Measurements from ENCODE around the gene ALDH5A1.

The ALDH5A1 gene

DNA sequence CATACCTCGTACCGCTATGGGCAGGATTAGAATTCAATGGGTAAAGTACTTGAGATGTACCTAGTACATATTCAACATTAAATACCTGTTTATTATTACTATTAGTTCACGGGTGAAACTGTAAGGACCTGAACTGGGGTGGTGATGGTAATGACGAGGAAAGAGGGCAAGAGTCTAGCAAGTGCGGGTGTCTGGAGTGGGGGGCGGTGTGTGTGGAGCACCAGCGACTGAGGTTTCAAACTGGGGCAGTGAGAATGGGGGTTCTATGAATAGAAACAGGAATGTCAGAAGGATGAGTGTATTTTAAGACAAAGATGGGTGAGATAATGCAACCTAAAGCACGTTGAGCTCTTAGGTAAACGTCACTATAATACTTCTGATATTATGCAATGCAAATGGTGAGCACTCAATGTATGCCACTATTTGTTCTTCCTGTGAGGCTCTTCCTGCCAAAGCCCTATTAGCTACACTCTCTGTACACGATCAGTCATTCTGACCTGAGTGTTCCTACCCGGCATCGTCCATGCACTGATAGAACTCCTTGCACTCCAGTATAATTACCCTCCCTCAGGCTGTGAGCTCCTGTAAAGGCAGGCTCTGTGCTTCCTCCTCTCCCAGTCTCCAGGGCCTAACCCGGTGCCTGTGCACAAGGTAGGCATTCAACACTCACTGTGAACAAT lies 55.0 kb downstream of the ALDH5A1 start:
- no peak for TF ChIP-seq GATA3 (IDR thresholded peaks at IDR 0.05; ENCODE audit: low read depth, low read length)
- no peak for TF ChIP-seq GATA2 (IDR thresholded peaks at IDR 0.05; ENCODE audit: low read depth, low read length)

DNA sequence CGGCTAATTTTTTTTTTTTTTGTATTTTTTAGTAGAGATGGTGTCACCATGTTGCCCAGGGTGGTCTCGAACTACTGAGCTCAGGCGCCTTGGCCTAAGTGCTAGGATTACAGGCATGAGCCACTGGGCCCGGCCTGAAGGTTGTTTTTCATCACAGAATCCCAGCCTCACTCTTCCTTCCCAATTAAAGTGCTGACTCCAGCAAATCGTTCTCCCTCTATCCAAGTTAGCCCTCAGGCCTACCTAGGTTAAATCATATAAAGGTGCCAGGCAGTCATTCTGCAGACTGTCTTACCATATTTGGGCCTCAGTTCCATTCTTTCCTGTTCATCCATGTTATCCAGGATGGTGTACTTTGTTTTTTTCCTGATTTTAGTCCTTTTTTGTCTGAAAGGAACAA lies 56.4 kb downstream of the ALDH5A1 start:
- no peak for TF ChIP-seq GATA3 (IDR thresholded peaks at IDR 0.05; ENCODE audit: low read depth, low read length)

DNA sequence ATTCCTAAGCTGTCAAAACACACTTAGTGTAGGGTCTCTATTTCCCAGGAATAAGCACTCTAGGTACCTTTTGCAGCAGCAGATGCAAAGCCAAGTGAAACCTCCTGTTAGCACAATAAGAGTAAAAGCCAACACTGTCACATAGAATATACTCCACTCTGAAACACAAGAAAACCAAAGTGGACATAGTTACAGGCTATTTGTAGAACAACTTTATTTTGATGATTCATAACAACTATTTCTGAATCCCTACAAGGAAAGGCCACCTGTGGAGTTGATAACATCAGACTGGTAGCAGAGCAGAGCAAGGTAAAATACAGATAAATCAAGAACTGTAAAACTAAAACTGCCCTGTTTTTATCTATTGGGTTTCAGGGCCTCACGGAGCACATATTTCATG lies 59.7 kb downstream of the ALDH5A1 start:
- TF ChIP-seq GATA2 (IDR thresholded peaks at IDR 0.05; ENCODE audit: low read depth, low read length), result no peak
- no peak for TF ChIP-seq GATA3 (IDR thresholded peaks at IDR 0.05; ENCODE audit: low read depth, low read length)

DNA sequence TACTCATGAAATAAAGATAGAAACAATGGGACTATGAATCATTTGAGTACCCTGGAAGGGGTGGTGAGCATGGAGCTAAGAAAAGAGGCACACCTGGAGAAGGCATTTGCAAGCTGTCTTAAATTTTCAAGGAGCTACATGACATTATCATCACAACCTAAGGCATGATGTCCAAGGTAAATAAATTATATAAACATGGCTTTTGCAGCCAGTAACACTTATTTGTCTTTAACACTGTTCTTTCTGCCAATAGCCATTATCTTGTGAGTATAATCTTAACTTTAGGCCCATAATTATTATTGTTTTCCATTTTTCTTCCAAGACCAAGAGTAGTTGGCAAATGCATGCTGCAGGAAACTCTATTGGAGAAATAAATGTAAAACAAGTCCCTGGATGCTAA lies 63.7 kb downstream of the ALDH5A1 start:
- TF ChIP-seq GATA2 (IDR thresholded peaks at IDR 0.05; ENCODE audit: low read depth, low read length), result no peak

DNA sequence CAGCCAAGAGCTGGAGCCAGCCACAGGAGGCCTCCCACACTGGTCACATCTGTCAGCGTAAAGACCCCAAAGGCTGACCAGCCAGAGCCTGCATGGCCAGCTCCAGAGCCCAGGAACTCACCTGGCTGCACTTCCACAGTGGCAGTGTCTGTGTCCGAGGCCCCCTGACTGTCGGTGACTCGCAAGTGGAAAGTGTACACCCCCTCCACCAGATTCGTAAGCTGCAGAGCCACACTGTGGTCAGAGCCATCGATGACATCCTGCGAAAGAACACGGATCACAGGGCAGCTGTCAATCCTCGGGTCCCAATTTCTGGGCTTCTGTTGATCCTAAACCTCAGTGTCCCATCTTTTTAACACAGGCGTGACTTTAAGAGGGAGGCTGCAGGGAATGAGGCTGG lies 69.3 kb downstream of the ALDH5A1 start:
- no peak for TF ChIP-seq GATA2 (IDR thresholded peaks at IDR 0.05; ENCODE audit: low read depth, low read length)
- no peak for TF ChIP-seq GATA3 (IDR thresholded peaks at IDR 0.05; ENCODE audit: low read depth, low read length)

DNA sequence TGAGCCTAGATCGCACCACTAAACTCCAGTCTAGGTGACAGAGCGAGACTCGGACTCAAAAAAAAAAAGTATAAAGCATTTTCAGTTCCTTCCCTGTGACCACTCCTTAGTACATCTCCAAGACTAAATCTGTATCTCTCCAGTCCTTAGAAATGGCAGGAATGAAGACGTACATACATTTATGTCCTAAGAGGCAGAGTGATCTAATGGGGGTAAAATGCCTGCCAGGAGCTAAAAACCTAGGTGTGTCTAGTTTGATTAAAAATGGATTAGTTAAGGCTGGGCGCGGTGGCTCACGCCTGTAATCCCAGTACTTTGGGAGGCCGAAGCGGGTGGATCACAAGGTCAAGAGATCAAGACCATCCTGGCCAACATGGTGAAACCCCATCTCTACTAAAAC lies 70.4 kb downstream of the ALDH5A1 start:
- TF ChIP-seq GATA2 (IDR thresholded peaks at IDR 0.05; ENCODE audit: low read depth, low read length) (no peak), GATA3 (IDR thresholded peaks at IDR 0.05; ENCODE audit: low read depth, low read length) (no peak)

DNA sequence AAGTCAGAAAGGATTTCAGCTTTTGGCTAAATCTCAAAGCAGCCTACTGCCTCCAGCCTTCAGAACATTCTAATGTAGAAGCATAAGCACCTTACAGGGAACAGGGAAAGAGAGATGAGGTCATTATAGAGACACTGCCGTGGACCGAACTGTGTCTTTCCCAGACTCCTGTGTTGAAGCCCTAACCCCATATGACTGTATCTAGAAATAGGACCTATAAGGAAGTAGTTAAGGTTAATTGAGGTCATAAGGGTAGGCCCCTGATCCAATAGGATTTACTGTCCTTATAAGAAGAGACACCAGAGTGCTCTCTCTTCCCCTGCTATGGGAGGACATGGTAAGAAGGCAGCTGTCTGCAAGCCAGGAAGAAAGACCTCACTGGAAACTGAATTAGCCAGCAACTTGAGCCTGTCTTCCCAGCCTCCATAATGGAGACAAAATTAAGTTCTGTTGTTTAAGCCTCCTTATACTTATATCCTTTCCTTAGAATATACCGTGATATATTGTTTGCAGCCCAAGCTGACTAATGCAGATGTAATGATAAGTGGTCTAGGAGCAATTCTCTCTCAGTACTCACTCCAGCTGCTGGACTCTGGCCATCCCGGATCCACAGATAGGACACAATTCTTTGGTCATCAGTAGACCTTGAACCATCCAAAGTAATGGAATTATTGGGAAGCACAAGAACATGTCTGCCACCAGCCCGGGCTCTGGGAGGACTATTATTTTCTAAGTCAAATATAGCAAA lies 71.4 kb downstream of the ALDH5A1 start:
- TF ChIP-seq GATA3 (IDR thresholded peaks at IDR 0.05; ENCODE audit: low read depth, low read length) (no peak), GATA2 (IDR thresholded peaks at IDR 0.05; ENCODE audit: low read depth, low read length) (no peak)

DNA sequence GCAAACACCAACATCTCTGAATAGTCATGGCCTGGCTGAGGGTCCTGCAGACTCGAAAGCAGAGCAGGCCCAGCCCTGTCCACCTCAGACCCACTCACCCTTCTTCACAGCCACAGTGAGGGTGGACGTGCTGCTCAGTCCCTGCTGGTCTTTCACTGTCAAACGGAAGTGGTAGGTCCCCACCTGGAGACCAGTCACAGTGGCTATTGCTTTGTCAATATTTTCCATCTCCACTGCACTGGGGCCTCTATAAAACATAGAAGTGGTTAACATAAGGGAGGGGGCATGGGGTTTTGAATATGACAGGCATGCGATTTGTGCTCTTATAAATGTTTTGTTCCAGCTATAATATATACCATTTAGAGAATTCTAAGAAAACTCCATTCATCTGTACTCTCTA lies 73.9 kb downstream of the ALDH5A1 start:
- TF ChIP-seq GATA3 (IDR thresholded peaks at IDR 0.05; ENCODE audit: low read depth, low read length) (no peak), GATA2 (IDR thresholded peaks at IDR 0.05; ENCODE audit: low read depth, low read length) (no peak)

DNA sequence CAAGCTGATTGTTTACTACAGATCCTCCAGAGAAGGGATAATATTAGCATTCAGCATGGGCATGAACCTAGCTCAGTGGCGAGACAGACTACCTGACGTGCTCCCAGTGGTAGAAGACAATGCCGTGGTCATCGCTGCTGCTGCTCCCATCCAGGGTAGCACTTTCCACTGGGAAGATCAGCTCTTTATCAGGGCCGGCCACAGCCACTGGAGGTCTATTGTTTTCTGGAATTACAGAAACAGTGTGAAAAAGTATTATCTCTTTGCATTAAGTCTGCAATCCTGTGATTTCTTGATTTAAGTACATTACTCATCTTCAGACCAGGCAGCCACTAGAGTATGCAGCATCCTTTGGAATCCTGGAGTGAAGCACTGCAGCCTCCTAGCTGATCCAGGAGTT lies 75.0 kb downstream of the ALDH5A1 start:
- no peak for TF ChIP-seq GATA2 (IDR thresholded peaks at IDR 0.05; ENCODE audit: low read depth, low read length)
- TF ChIP-seq GATA3 (IDR thresholded peaks at IDR 0.05; ENCODE audit: low read depth, low read length), result no peak

DNA sequence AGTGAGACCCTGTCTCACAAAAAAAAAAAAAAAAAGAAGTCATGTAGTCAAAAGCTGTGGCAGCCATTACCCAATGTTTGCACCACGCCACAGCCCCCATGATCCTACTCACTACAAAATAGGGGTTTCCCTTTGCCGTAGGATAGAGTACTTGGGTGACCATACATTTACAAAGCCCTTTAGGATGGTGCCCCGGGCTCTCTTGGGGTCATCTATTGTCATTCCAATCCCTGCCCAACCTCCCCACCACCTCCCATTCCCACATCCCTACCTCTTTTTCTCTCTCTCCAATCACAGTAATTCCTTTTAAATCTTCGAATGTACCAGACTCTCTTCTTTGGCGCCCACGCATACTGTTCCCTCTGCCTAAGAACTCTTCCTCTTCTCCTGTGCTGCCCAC lies 76.6 kb downstream of the ALDH5A1 start:
- TF ChIP-seq GATA3 (IDR thresholded peaks at IDR 0.05; ENCODE audit: low read depth, low read length), result no peak
- TF ChIP-seq GATA2 (IDR thresholded peaks at IDR 0.05; ENCODE audit: low read depth, low read length), result no peak

DNA sequence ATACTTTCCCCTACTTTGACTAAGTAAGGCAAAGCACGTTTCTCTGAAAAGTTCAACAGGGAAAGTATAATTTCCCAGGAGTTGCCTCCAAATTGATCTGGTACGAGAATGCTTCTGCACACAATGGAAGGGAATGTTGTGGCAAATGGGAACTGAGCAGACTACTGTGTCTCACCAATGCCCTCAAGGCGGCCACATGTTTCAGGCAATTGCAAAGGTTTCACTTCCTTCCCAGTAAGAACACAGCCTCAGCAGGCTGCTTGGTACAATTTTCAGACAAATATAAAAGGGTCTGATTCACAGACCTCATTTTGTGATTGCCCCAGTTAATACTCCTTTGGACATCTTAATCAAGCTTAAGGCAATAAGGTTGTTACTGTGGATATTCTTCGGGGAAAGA lies 80.0 kb downstream of the ALDH5A1 start:
- TF ChIP-seq GATA2 (IDR thresholded peaks at IDR 0.05; ENCODE audit: low read depth, low read length), result no peak
- no peak for TF ChIP-seq GATA3 (IDR thresholded peaks at IDR 0.05; ENCODE audit: low read depth, low read length)

DNA sequence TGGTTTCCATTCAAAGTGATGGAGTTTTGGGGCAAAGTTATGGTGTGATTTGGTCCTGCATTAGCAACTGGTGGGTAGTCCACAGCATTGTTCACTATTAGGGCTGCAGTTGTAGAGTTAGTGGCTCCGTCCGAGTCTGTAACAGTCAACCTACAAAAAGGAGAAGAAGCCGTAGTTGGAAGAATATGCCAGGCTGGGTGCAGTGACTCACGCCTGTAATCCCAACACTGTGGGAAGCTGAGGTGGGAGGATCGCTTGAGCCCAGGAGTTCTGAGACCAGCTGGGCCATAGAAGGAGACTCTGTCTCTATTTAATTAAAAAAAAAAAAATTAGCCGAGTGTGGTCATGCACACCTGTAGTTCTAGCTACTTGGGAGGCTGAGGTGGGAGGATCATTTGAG lies 81.7 kb downstream of the ALDH5A1 start:
- TF ChIP-seq GATA2 (IDR thresholded peaks at IDR 0.05; ENCODE audit: low read depth, low read length) (no peak), GATA3 (IDR thresholded peaks at IDR 0.05; ENCODE audit: low read depth, low read length) (no peak)

DNA sequence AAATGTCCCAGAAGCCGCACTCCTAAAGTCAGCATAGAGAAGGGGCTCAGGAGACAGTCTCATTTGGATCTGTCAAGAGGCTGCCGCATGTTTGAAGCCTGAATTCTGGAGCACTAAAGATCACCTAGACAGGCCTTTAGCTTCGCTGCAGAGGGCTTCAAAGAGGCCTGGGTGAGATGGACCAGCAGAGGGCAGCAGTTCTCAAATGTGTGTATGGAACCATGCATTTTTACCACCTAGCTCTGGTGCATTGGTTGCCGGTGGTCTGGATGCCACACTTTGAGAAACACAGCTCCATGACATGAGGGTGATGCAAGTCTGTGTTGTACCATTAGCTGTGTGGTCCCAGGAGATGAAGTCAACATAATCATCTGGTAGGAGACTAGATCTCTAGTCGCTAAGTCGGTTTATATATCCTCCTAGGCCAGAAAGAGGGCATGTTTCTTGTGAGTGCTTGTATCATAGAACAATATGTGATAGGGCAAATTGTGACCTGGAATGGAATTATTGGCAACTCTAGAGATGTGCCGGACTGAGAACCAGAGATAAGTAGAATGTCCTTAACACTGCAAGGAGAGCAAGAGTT lies 86.4 kb downstream of the ALDH5A1 start:
- no peak for TF ChIP-seq GATA2 (IDR thresholded peaks at IDR 0.05; ENCODE audit: low read depth, low read length)
- TF ChIP-seq GATA3 (IDR thresholded peaks at IDR 0.05; ENCODE audit: low read depth, low read length), result no peak

DNA sequence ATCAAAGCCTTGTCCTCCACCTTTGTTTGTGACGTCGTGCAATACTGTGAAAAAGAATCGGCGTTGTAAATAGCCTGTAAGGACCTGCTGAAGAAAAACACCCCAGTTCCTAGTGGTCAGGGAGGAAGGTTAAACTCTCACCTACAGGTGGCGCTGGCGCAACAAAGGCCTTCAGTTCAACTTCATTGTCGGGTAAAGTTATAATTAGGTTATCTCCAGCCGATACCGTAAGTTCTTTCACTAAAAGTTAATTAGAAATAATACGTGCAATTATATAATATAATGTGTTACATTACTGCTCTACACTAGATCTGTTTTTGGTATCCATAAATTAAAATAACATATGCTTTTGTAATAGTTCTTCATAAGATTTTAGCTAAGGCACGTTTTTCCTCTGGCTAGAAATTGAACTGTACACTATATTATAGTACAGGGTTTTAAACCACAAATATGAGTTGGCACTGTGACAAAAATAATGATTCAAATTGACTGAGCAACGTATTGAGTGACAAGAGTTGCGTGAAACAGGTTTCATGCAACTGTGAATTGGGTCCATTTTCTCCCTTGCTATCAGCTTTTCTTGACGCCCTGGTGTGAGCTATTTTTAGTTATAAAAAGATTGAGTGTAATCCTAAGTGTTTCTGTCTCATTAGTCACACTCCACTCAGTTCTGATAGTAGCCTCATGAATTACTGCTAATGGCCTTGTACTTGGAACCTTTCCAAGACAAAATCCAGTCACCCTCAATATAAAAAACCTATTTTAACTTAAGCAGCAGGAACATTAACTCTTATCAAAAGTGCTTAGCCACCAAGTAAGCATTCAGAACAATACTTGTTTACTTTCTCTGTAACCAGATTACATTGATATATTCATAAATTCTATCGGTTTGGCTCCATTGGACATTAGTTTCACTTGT lies 89.0 kb downstream of the ALDH5A1 start:
- TF ChIP-seq GATA2 (IDR thresholded peaks at IDR 0.05; ENCODE audit: low read depth, low read length) (no peak), GATA3 (IDR thresholded peaks at IDR 0.05; ENCODE audit: low read depth, low read length) (no peak)

Data from SH-SY5Y (cell line).